PC-3 (cell line): ENCODE data around the gene PTPRR.

Source experiments
- EZH2 ChIP-seq: fragments of 300-600 bp; sonication (generic); IDR thresholded peaks from one replicate; pipeline ENCODE4 v1.6.1; 2017; ENCODE audit warnings: antibody characterized with exemption, mild to moderate bottlenecking, low read length; ENCODE audit not compliant: unreplicated experiment
- EZH2phosphoT487 ChIP-seq: fragments of 300-600 bp; sonication (generic); IDR thresholded peaks from 2 replicates; pipeline ENCODE4 v1.6.1; 2018; ENCODE audit warnings: mild to moderate bottlenecking, antibody characterized with exemption, low read length, borderline replicate concordance
- TF ChIP-seq, protein P1 (sequence below): fragments of 300-600 bp; sonication (generic); conservative IDR thresholded peaks from 2 replicates; pipeline ENCODE4 v1.5.1; 2017; ENCODE audit warnings: antibody characterized with exemption, low read depth, mild to moderate bottlenecking, low read length

DNA sequence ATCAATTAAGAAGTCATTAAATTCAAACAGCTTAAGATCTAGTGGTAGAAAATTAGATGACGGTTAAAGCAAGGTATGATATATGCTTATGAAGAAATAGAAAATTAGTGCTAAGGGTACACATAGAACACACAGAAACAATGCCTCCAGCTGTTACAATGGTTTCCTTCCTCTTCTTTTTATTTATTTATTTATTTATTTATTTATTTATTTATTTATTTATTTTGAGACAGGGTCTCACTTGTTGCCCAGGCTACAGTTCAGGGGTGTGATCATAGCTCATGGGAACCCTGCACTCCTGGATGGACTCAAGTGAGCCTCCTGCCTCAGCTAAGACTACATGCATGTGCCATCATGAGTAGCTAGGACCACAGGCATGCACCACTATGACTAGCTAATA lies 34.9 kb upstream of the PTPRR start:
- TF ChIP-seq, protein P1, sequence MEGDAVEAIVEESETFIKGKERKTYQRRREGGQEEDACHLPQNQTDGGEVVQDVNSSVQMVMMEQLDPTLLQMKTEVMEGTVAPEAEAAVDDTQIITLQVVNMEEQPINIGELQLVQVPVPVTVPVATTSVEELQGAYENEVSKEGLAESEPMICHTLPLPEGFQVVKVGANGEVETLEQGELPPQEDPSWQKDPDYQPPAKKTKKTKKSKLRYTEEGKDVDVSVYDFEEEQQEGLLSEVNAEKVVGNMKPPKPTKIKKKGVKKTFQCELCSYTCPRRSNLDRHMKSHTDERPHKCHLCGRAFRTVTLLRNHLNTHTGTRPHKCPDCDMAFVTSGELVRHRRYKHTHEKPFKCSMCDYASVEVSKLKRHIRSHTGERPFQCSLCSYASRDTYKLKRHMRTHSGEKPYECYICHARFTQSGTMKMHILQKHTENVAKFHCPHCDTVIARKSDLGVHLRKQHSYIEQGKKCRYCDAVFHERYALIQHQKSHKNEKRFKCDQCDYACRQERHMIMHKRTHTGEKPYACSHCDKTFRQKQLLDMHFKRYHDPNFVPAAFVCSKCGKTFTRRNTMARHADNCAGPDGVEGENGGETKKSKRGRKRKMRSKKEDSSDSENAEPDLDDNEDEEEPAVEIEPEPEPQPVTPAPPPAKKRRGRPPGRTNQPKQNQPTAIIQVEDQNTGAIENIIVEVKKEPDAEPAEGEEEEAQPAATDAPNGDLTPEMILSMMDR: no peak
- TF ChIP-seq EZH2phosphoT487 (no peak), EZH2 (no peak)
